HFFc6 (cell line): Measurements from ENCODE around the gene LRRC42. TPM values are rescaled to one million over a fixed set of nuclear protein-coding genes. Genes with fewer than 3 reads are reported as not detected.
"Not testable (repeated sequence)": the region's sequence is repeated elsewhere in the genome, so short reads cannot be mapped to it uniquely, and the experiment has no call there.

Experiments used
- DNase-seq: peaks from one replicate; pipeline ENCODE4 v3.0.0-alpha.2; 2018
- H3K27ac Mint-ChIP-seq: 2 replicates; pipeline ENCODE4 v1.8.0; 2020; ENCODE audit warnings: mild to moderate bottlenecking, mixed read lengths
- H3K27me3 Mint-ChIP-seq: 2 replicates; pipeline ENCODE4 v1.8.0; 2021; ENCODE audit warnings: mild to moderate bottlenecking, moderate library complexity, mixed read lengths; ENCODE audit not compliant: insufficient read depth
- H3K36me3 Mint-ChIP-seq: 2 replicates; pipeline ENCODE4 v1.8.0; 2021; ENCODE audit warnings: low read depth, mixed read lengths
- H3K4me1 Mint-ChIP-seq: 2 replicates; pipeline ENCODE4 v1.8.0; 2020; ENCODE audit warnings: low read depth, mixed read lengths
- H3K4me3 Mint-ChIP-seq: 2 replicates; pipeline ENCODE4 v1.8.0; 2020; ENCODE audit warnings: mild to moderate bottlenecking, moderate library complexity, mixed read lengths
- H3K9me3 Mint-ChIP-seq: 2 replicates; pipeline ENCODE4 v1.8.0; 2020; ENCODE audit warnings: mild to moderate bottlenecking, mixed read lengths
- CTCF ChIP-seq: fragments of 200-600 bp; sonication (generic); IDR thresholded peaks from 2 replicates; pipeline ENCODE4 v1.5.0; 2021; ENCODE audit warnings: antibody characterized with exemption, mild to moderate bottlenecking
- total RNA-seq, 6 experiments: library from RNA; stranded (reverse); fragmentation: NEBNext Ultra II Directional; extraction: Animal tissue kit (Norgen Biotek cat#: 25700); gene quantifications; 2 replicates in 1 of 6; 3 replicates in 5 of 6; pipeline ENCODE4 v1.2.3, GENCODE V29; 2021

The LRRC42 gene
- total RNA-seq, 6 experiments from 2014 or later: 36.3 to 44.2 (median 42.2) TPM

GRCh38 chr1:53984726-53985125 lies 38.6 kb downstream of the LRRC42 start:
- Mint-ChIP-seq H3K36me3 (no peaks in the 10 kb centered on the region), H3K4me3 (no peak overlapping the region), H3K9me3 (no peaks in the 10 kb centered on the region), H3K4me1 (peaks cover 12% of the 10 kb centered on the region), H3K27ac (no peak overlapping the region), H3K27me3 (peaks cover 1% of the 10 kb centered on the region)
- DNase-seq: no peak
- TF ChIP-seq CTCF: no peak

GRCh38 chr1:53986458-53986857 lies 40.3 kb downstream of the LRRC42 start:
- Mint-ChIP-seq H3K27ac (no peak overlapping the region), H3K27me3 (peaks cover 9% of the 10 kb centered on the region), H3K36me3 (no peaks in the 10 kb centered on the region), H3K4me1 (peaks cover 12% of the 10 kb centered on the region), H3K9me3 (no peaks in the 10 kb centered on the region), H3K4me3 (no peak overlapping the region)
- TF ChIP-seq CTCF: no peak
- no peak for DNase-seq

GRCh38 chr1:53987880-53988279 lies 41.7 kb downstream of the LRRC42 start:
- H3K27ac Mint-ChIP-seq: no peak overlapping the region
- H3K4me3 Mint-ChIP-seq: no peak overlapping the region
- H3K9me3 Mint-ChIP-seq: no peaks in the 10 kb centered on the region
- H3K27me3 Mint-ChIP-seq: peaks cover 9% of the 10 kb centered on the region
- peaks cover 3% of the 10 kb centered on the region for H3K4me1 Mint-ChIP-seq
- no peaks in the 10 kb centered on the region for H3K36me3 Mint-ChIP-seq
- TF ChIP-seq CTCF: no peak
- DNase-seq: no peak

GRCh38 chr1:53992085-53992874 lies 46.1 kb downstream of the LRRC42 start:
- no peak overlapping the region for H3K27ac Mint-ChIP-seq
- H3K36me3 Mint-ChIP-seq: no peaks in the 10 kb centered on the region
- peaks cover 13% of the 10 kb centered on the region for H3K27me3 Mint-ChIP-seq
- no peaks in the 10 kb centered on the region for H3K4me1 Mint-ChIP-seq
- DNase-seq: no peak
- no peaks in the 10 kb centered on the region for H3K9me3 Mint-ChIP-seq
- TF ChIP-seq CTCF: peak; percentile 43; the same call in 1 of the 2 replicates
- no peak overlapping the region for H3K4me3 Mint-ChIP-seq

- H3K27me3 Mint-ChIP-seq: peaks cover 11% of the 10 kb centered on the region
- not testable (repeated sequence) for H3K4me3 Mint-ChIP-seq, H3K4me1 Mint-ChIP-seq
These were observed 48.4 kb downstream of the LRRC42 start for GRCh38 chr1:53994516-53994915.

GRCh38 chr1:53995683-53996082 lies 49.5 kb downstream of the LRRC42 start:
- no peak for TF ChIP-seq CTCF

More at GRCh38 chr1:53994516-53994915, 48.4 kb downstream of the LRRC42 start:
- DNase-seq, H3K9me3 Mint-ChIP-seq, H3K27ac Mint-ChIP-seq, H3K36me3 Mint-ChIP-seq: not testable (repeated sequence)

More at GRCh38 chr1:53995683-53996082, 49.5 kb downstream of the LRRC42 start:
- no peak for DNase-seq
- H3K4me1 Mint-ChIP-seq: no peaks in the 10 kb centered on the region
- H3K4me3 Mint-ChIP-seq: no peak overlapping the region
- peaks cover 7% of the 10 kb centered on the region; the same call in 1 of the 2 replicates for H3K27me3 Mint-ChIP-seq
- H3K27ac Mint-ChIP-seq: no peak overlapping the region
- H3K36me3 Mint-ChIP-seq: no peaks in the 10 kb centered on the region
- H3K9me3 Mint-ChIP-seq: no peaks in the 10 kb centered on the region
